ENCODE results near the gene ASIC2.

Gene ASIC2

DNA sequence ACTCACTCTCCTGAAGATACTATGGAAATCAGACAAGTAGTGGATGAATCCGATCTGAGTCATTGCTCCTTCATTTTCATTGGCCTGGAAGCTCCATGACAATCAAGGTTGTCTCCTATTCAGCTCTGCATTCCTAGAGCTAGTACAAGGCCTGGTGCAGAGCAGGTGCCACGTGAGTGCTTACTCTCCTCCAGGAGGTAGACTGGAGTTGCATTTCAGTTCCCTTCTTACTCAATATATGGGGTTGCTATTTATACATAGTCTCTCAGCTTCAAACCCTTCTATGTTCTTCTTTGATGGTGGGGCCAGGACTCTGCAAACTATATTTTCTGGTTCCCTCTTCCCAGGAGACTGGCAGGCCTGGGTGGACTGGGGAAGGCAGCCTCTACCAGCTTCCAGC, 148.3 kb downstream of the ASIC2 start:
- no peak overlapping the region for H3K27ac ChIP-seq (ENCODE audit: low read depth, low read length, poor library complexity, severe bottlenecking)
- no peak overlapping the region for H3K4me2 ChIP-seq (ENCODE audit: low read length)
- H3K9me3 ChIP-seq (ENCODE audit: low read length): no peaks in the 10 kb centered on the region
- H3K79me2 ChIP-seq (ENCODE audit: insufficient read depth, low read length): no peaks in the 10 kb centered on the region
- TF ChIP-seq, protein P1, sequence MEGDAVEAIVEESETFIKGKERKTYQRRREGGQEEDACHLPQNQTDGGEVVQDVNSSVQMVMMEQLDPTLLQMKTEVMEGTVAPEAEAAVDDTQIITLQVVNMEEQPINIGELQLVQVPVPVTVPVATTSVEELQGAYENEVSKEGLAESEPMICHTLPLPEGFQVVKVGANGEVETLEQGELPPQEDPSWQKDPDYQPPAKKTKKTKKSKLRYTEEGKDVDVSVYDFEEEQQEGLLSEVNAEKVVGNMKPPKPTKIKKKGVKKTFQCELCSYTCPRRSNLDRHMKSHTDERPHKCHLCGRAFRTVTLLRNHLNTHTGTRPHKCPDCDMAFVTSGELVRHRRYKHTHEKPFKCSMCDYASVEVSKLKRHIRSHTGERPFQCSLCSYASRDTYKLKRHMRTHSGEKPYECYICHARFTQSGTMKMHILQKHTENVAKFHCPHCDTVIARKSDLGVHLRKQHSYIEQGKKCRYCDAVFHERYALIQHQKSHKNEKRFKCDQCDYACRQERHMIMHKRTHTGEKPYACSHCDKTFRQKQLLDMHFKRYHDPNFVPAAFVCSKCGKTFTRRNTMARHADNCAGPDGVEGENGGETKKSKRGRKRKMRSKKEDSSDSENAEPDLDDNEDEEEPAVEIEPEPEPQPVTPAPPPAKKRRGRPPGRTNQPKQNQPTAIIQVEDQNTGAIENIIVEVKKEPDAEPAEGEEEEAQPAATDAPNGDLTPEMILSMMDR (IDR thresholded peaks at IDR 0.05; ENCODE audit: low read length): no peak
- TF ChIP-seq EZH2 (IDR thresholded peaks at IDR 0.05; ENCODE audit: borderline replicate concordance, low read length): no peak
- H3K9ac ChIP-seq (ENCODE audit: low read length): no peak overlapping the region
- no peak overlapping the region for H3K4me3 ChIP-seq (ENCODE audit: low read depth, low read length, poor library complexity, severe bottlenecking)
- H3K4me1 ChIP-seq (ENCODE audit: insufficient read depth, low read length, severe bottlenecking): no peaks in the 10 kb centered on the region
- no peaks in the 10 kb centered on the region for H3K36me3 ChIP-seq (ENCODE audit: insufficient read depth, low read length)
- H2AFZ ChIP-seq (ENCODE audit: low read length): no peak overlapping the region
- H4K20me1 ChIP-seq (ENCODE audit: insufficient read depth, low read length): no peaks in the 10 kb centered on the region
- no peaks in the 10 kb centered on the region for H3F3A ChIP-seq (ENCODE audit: insufficient read depth, low read length)
- H3K27me3 ChIP-seq (ENCODE audit: insufficient read depth, low read length): no peaks in the 10 kb centered on the region
- H3K9me2 ChIP-seq (ENCODE audit: low read depth, low read length): no peaks in the 10 kb centered on the region

DNA sequence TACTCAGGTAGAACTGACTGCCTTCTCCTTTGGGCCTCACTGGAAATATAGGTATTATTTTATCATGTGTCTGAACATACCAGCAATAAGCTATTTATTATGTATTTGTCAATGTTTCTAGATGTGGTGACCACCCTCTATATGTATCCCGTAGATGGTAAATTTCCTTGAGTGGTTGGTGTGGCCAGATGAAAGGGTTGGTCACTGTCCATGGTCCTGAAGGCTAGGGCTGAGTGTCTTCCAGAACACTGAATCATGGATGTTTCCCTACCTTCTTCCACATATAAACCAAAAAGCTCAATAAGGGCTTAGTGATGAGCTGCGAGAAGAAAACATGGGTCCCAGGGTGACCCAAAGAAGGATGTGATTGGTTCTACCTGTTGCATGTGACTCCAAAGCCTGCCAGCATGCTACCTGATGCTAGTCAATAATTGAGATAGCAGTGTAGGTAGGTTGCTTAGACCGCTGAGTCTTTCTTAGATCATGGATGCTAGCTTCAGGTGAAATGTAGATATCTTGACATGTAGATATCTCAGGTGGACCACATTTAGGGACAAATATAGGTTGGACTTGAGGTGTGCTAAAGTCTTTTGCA, 150.3 kb downstream of the ASIC2 start:
- H3K9me3 ChIP-seq (ENCODE audit: low read length): no peaks in the 10 kb centered on the region
- H4K20me1 ChIP-seq (ENCODE audit: insufficient read depth, low read length): no peaks in the 10 kb centered on the region
- H3K4me2 ChIP-seq (ENCODE audit: low read length): no peak overlapping the region
- no peaks in the 10 kb centered on the region for H3K79me2 ChIP-seq (ENCODE audit: insufficient read depth, low read length)
- H3K4me3 ChIP-seq (ENCODE audit: low read depth, low read length, poor library complexity, severe bottlenecking): no peak overlapping the region
- no peaks in the 10 kb centered on the region for H3K27me3 ChIP-seq (ENCODE audit: insufficient read depth, low read length)
- H3F3A ChIP-seq (ENCODE audit: insufficient read depth, low read length): no peaks in the 10 kb centered on the region
- H3K27ac ChIP-seq (ENCODE audit: low read depth, low read length, poor library complexity, severe bottlenecking): no peak overlapping the region
- TF ChIP-seq, protein P1 (IDR thresholded peaks at IDR 0.05; ENCODE audit: low read length): no peak
- no peak for TF ChIP-seq EZH2 (IDR thresholded peaks at IDR 0.05; ENCODE audit: borderline replicate concordance, low read length)
- no peak overlapping the region for H3K9ac ChIP-seq (ENCODE audit: low read length)
- no peaks in the 10 kb centered on the region for H3K4me1 ChIP-seq (ENCODE audit: insufficient read depth, low read length, severe bottlenecking)
- H3K9me2 ChIP-seq (ENCODE audit: low read depth, low read length): no peaks in the 10 kb centered on the region
- H2AFZ ChIP-seq (ENCODE audit: low read length): no peak overlapping the region
- no peaks in the 10 kb centered on the region for H3K36me3 ChIP-seq (ENCODE audit: insufficient read depth, low read length)

DNA sequence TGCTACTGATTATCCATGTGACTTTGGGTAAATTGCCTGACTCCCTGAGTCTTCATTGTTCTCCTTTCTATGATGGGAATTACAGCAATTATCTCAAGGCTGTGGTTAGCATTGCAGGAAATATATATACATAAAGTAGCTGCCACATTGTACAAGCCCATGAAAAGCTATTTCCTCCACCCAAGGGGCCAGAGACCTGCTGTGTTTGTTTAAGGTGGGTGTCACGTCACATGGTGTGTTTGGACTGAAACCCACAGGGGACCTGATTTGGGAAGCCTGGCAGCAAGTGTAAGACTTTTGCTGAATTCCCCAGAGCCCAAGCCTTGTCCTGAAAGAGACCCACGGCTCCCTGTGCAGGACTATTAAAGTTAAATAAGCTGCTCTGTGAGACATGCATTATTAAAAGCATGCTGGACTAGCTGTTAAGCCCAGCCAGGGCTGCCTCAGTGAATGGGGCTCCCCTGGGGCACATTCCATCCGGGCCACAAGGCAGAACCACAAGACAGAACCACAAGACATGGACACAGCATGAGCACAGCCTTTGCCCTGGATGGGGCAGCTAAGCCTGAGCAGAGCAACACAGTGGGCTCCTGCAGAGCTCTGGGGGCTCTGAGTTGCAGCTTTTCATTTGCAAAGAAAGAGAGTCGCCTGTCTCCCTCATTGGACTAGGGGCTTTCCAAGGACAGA, 152.5 kb downstream of the ASIC2 start:
- no peak for TF ChIP-seq EZH2 (IDR thresholded peaks at IDR 0.05; ENCODE audit: borderline replicate concordance, low read length)
- TF ChIP-seq, protein P1 (IDR thresholded peaks at IDR 0.05; ENCODE audit: low read length): no peak
- Histone ChIP-seq H2AFZ (ENCODE audit: low read length) (no peak overlapping the region), H3K4me1 (ENCODE audit: insufficient read depth, low read length, severe bottlenecking) (no peaks in the 10 kb centered on the region), H3K27ac (ENCODE audit: low read depth, low read length, poor library complexity, severe bottlenecking) (no peak overlapping the region), H3K9ac (ENCODE audit: low read length) (no peak overlapping the region), H3K79me2 (ENCODE audit: insufficient read depth, low read length) (no peaks in the 10 kb centered on the region), H3K9me2 (ENCODE audit: low read depth, low read length) (no peaks in the 10 kb centered on the region), H3K9me3 (ENCODE audit: low read length) (no peaks in the 10 kb centered on the region), H3K4me3 (ENCODE audit: low read depth, low read length, poor library complexity, severe bottlenecking) (no peak overlapping the region), H3K36me3 (ENCODE audit: insufficient read depth, low read length) (no peaks in the 10 kb centered on the region), H3K4me2 (ENCODE audit: low read length) (no peak overlapping the region), H3K27me3 (ENCODE audit: insufficient read depth, low read length) (no peaks in the 10 kb centered on the region), H3F3A (ENCODE audit: insufficient read depth, low read length) (no peaks in the 10 kb centered on the region), H4K20me1 (ENCODE audit: insufficient read depth, low read length) (no peaks in the 10 kb centered on the region)

Measured in OCI-LY1 (cell line).